HG02840 (cell line): ENCODE measurements around the gene CD3E.

Source experiments
- ATAC-seq: cut with Tn5 transposase; IDR thresholded peaks from one replicate; pipeline ENCODE4 v1.9.1; 2021; ENCODE audit warnings: mild to moderate bottlenecking, moderate library complexity, moderate number of reproducible peaks; ENCODE audit not compliant: unreplicated experiment, low FRiP score

Gene CD3E

GRCh38 chr11:118304568-118305248 is at the start of gene CD3E:
CD3E (plus strand) TSS chr11:118304730; CDS start chr11:118304953, 223 bp downstream.
- ATAC-seq, result no peak

DNA sequence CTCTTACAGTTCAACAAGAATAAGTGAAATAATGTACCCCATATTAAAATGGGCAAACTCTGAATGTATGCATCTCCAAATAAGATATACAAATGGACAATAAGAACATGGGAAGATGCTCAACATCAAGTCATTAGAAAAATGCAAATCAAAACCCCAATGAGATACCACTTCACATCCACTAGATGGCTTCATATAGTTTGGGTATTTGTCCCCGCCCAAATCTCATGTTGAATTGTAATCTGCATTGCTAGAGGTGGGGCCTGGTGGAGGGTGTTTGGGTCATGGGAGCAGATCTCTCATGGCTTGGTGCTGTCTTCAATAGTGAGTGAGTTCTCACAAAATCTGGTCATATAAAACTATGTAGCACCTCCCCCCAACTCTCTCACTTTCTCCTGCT is 46.1 kb upstream of the CD3E start:
- ATAC-seq, result no peak

DNA sequence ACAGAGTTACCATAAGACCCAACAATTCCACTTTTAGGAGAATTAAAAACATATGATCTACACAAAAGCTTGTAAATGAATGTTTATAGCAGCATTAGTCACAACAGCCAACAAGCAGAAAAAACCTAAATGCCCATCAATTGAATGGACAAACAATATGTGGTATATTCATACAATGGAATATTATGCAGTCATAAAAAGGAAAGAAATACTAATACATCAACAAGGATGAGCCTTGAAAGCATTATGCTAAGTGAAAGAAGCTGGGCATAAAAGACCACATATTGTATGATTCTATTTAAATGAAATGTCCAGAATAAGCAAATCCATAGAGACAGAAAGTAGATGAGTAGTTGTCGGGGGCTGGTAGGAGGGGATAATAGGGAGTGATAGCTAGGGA is 45.4 kb upstream of the CD3E start:
- no peak for ATAC-seq

- no peak for ATAC-seq
Observed at GRCh38 chr11:118260353-118260752, 44.2 kb upstream of the CD3E start.

DNA sequence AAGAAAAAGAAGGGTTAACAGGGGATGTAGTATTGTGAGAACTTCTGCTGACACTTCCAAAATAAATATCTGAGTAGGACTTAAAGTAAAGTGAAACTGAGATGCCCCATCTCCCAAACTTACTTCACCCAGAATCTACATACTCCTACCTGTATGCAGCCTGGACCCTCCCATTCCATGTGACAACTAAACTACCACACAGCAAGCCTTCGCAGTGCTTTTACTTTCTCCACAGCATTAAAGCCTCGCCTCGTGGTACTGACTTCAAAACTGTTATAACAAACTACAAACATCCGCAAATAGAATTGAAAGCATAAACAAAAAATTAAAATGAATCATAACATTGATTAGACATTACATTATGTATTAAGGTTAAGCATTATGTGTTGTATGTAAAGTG is 41.4 kb upstream of the CD3E start:
- no peak for ATAC-seq

GRCh38 chr11:118263695-118264568 is 40.6 kb upstream of the CD3E start, which contains the start of gene MPZL2:
MPZL2 (minus strand) TSS chr11:118264297; CDS start chr11:118264153, 144 bp downstream.
- no peak for ATAC-seq

GRCh38 chr11:118264569-118265465 is 39.7 kb upstream of the CD3E start:
- no peak for ATAC-seq

GRCh38 chr11:118265954-118266353 is 38.6 kb upstream of the CD3E start:
- no peak for ATAC-seq

DNA sequence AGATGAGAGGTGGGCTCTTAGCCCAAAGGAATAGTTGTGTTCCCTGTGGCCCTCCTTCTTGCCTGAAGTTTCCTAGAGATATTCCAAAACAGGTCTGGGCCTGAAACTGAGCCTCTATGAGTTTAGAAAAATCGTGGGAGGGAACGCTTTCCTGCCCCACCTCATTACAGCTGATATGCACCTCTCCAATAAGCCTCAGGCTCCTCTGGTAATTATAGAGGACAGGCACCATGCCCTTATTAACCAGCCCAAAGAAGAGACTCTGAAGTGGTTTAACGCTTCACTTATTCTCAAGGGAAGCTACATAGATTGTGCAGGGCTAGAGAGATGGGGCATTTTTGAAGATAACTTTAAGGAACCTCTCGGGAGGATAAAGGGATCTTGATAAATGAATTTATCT is 37.0 kb upstream of the CD3E start:
- ATAC-seq, result no peak

DNA sequence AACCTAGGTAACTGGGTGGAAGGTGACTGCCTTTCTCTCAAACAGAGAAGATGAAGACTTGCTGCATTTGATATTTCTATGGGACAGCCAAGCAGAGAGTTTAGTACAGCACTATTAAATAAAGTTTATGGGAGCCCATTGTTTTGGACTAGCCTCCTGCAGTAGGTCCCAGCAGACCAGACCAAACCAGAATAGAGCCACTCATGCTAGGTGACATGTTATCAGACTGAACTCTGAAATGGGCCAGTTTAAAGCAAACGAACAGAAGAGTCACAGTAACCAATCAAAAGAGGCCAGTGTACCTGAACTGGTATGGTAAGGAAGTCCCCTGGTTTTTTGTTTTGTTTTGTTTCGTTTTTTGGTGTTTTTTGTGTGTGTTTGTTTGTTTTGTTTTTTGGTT is 32.5 kb upstream of the CD3E start:
- no peak for ATAC-seq

GRCh38 chr11:118274186-118274585 is 30.3 kb upstream of the CD3E start:
- no peak for ATAC-seq

DNA sequence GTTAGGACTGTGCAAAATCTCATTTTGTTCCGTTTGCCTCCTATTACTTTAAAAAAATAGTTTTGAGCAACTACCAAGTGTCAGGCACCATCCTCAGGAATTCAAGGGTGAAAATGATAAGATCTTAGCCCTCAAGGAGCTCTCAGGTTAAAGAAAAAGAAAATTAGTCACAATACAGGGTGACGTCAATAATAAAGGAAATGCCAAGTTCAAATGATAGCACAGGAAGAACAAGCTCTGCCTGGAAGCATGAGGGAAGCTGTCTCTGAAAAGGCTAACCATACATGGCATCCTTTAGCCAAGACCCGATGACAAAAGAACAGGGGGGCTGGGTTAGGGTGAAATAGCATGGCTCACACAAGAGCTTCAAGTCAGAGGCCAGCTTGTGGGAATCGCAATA is 29.4 kb upstream of the CD3E start:
- ATAC-seq, result no peak

GRCh38 chr11:118276422-118276821 is 28.1 kb upstream of the CD3E start:
- no peak for ATAC-seq

DNA sequence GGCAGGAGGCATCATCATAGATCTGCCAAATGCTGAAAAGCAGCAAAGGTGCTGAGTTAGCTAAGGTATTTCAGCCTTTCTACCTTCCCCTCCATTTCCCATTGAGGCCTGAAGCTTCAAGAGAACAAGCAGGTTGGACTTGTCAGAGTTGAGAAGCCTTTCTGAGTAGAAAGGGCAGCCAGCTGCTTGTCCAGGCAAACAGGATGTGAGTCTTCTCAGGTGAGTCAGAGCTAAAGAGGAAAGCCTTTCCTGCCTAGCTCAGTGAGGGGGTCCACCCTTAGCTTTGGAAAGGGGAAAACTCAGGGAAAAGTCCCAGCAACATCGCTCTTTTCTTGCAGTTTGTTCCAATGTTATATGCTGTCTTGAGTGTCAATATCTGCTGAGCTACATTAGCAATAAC is 27.2 kb upstream of the CD3E start:
- no peak for ATAC-seq

- no peak for ATAC-seq
Observed at GRCh38 chr11:118281284-118281683, 23.2 kb upstream of the CD3E start.

DNA sequence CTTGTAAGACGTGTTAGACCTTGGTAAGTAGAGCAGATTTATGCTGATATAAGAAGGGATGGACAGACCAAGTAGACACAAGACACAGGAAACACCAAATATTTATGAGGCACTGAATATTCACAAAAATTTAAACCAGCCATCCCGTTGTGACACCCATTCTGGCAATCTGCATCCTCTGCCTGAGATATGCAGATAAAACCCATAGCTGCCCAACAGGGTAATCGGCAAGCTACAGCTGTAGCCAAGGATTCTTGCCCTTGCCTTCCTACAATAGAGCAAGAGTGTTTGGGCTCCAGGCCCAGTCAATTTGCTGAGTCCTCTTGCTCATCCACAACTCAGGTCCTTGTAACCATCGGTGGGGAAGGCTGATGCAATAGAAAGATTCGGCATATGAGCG is 21.9 kb upstream of the CD3E start:
- no peak for ATAC-seq

DNA sequence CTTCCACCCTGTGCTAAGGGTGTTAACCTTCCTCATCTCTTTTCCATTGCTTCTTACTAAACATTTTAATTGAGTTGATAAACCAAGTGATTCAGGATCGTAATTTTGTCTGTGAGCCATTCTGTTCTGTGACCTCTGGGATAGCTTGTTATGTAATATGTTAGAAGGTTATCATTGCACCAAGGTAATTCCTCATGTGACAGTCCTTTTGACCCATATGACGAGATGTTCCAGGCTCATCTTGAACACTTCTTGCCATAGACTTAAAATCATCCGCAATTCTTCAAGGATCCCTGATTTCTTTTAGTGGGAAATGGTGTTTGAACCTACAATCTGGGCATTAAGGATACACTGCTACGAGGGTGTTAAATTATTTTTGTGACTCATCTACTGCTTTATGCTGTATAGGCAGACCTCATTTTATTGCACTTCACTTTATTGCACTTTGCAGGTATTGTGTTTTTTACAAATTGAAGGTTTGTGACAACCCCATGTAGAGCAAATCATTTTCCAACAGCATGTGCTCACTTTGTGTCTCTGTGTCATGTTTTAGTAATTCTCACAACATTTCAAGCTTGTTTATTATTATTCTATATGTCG is 21.4 kb upstream of the CD3E start:
- no peak for ATAC-seq

GRCh38 chr11:118283756-118284350 is 20.7 kb upstream of the CD3E start:
- ATAC-seq, result no peak

- no peak for ATAC-seq
Observed at GRCh38 chr11:118286545-118286944, 18.0 kb upstream of the CD3E start.

DNA sequence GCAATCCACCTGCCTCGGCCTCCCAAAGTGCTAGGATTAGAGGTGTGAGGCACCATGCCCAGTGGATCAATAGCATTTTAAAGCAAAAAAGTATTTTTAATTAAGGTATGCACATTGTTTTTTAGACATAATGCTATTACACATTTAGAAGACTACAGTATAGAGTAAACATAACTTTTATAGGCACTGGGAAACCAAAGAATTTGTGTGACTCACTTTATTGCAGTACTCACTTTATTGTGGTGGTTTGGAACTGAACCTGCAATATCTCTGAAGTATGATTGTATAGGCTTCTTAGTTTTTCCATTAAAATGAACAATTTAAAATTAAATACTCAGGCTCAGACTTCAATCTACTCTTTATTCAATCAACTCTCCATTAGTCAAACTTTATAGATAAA is 17.5 kb upstream of the CD3E start:
- ATAC-seq, result no peak
